GM12878 (cell line): Measurements from ENCODE around the gene CCHCR1. TPM values are rescaled to one million over a fixed set of nuclear protein-coding genes. Genes with fewer than 3 reads are reported as not detected.

ENCODE experiments used
- ATAC-seq: fragments of 200-7000 bp; cut with Tn5 transposase; 3 replicates; pipeline ENCODE4 v1.9.1; 2020; ENCODE audit warnings: mild to moderate bottlenecking, moderate library complexity
- BruUV-seq: library from RNA; stranded (reverse); fragments of 400-500 nt; replicated peaks from 2 replicates; lab custom pipeline; 2021; lab: Mats Ljungman, UMichigan
- CTCF ChIA-PET: fragments of 300-600 bp; sonication (Branson Sonifier 250); formaldehyde crosslinking; extraction: SDS; loops from one replicate; lab custom pipeline; 2021; ENCODE audit warnings: inconsistent platforms; lab: Yijun Ruan, JAX
- POLR2A ChIA-PET: fragments of 350-600 bp; formaldehyde crosslinking; extraction: SDS; loops from one replicate; lab custom pipeline; 2021; ENCODE audit warnings: inconsistent platforms; lab: Charles Lee
- RAD21 ChIA-PET: fragments of 300-600 bp; sonication (Branson Sonifier 250); formaldehyde crosslinking; loops from one replicate; lab custom pipeline; 2023; ENCODE audit warnings: antibody characterized with exemption; ENCODE audit not compliant: unreplicated experiment; lab: Charles Lee
- SMC1A ChIA-PET: fragments of 300-600 bp; sonication (Branson Sonifier 250); formaldehyde crosslinking; loops from one replicate; lab custom pipeline; 2023; ENCODE audit not compliant: unreplicated experiment, uncharacterized antibody; lab: Charles Lee
- DNase-seq: peaks from one replicate; pipeline ENCODE4 v3.0.0-alpha.2; 2011; ENCODE audit warnings: low read depth, low spot score
- FAIRE-seq: peaks from 3 replicates; lab custom pipeline; 2011; peaks lifted over from hg19 to GRCh38; lab: Jason Lieb, UNC
- H2AFZ ChIP-seq: 2 replicates; pipeline ENCODE4 v1.6.0; 2011; ENCODE audit warnings: low read depth, low read length, control low read depth; ENCODE audit not compliant: control insufficient read depth
- H3K27ac ChIP-seq: 2 replicates; pipeline ENCODE4 v1.5.1; 2011; ENCODE audit warnings: control low read depth; ENCODE audit not compliant: control insufficient read depth, insufficient read depth
- H3K27me3 ChIP-seq, 2 experiments: replicated peaks in 1 of 2; 2 replicates each; pipeline versions ENCODE4 v1.6.0 to v1.6.1; 2011; ENCODE audit warnings: low read length in 1 of 2; ENCODE audit not compliant: control insufficient read depth in 2 of 2, insufficient read depth in 2 of 2
- H3K36me3 ChIP-seq, 2 experiments: 2 replicates each; pipeline ENCODE4 v1.5.1; 2011; ENCODE audit warnings: low read length in 1 of 2; ENCODE audit not compliant: control insufficient read depth in 2 of 2, insufficient read depth in 2 of 2
- H3K4me1 ChIP-seq: 2 replicates; pipeline ENCODE4 v1.6.1; 2011; ENCODE audit warnings: mild to moderate bottlenecking, low read length, moderate library complexity, mixed read lengths; ENCODE audit not compliant: control insufficient read depth, insufficient read depth
- H3K4me2 ChIP-seq: 2 replicates; pipeline ENCODE4 v1.6.0; 2011; ENCODE audit warnings: control low read depth; ENCODE audit not compliant: control insufficient read depth, insufficient read depth
- H3K4me3 ChIP-seq: fragments of 200-600 bp; sonication (generic); 2 replicates; pipeline ENCODE4 v1.5.1; 2016
- H3K79me2 ChIP-seq: 2 replicates; pipeline ENCODE4 v1.6.0; 2011; ENCODE audit warnings: low read length; ENCODE audit not compliant: control insufficient read depth, insufficient read depth
- H3K9ac ChIP-seq: 2 replicates; pipeline ENCODE4 v1.8.0; 2011; ENCODE audit warnings: low read length, control low read depth, mixed read lengths; ENCODE audit not compliant: control insufficient read depth, insufficient read depth
- H3K9me3 ChIP-seq: replicated peaks from 3 replicates; pipeline ENCODE4 v1.5.1; 2011; ENCODE audit warnings: mild to moderate bottlenecking, low read length; ENCODE audit not compliant: control insufficient read depth, insufficient read depth
- H4K20me1 ChIP-seq: 2 replicates; pipeline ENCODE4 v1.6.0; 2011; ENCODE audit not compliant: control insufficient read depth, insufficient read depth
- HDAC6 ChIP-seq: fragments of 200-600 bp; sonication (generic); IDR thresholded peaks from one replicate; pipeline ENCODE4 v1.8.0; 2017; ENCODE audit warnings: antibody characterized with exemption; ENCODE audit not compliant: unreplicated experiment
- LARP7 ChIP-seq: fragments of 450-650 bp; IDR thresholded peaks from 2 replicates; pipeline ENCODE4 v1.6.1; 2017; ENCODE audit warnings: mild to moderate bottlenecking
- MTA3 ChIP-seq: IDR thresholded peaks from 2 replicates; pipeline ENCODE4 v1.6.1; 2012; ENCODE audit warnings: low read length, inconsistent platforms, borderline replicate concordance
- RCOR1 ChIP-seq: conservative IDR thresholded peaks from 2 replicates; pipeline ENCODE4 v1.6.1; 2012; ENCODE audit warnings: low read depth, low read length, improper control_type of control experiment
- SPI1 ChIP-seq: IDR thresholded peaks from 2 replicates; pipeline ENCODE4 v1.6.1; 2011; ENCODE audit warnings: low read depth, mild to moderate bottlenecking, low read length, moderate library complexity, borderline replicate concordance; ENCODE audit not compliant: insufficient read depth
- WGBS: methylation state at CpG from one replicate; pipeline ENCODE4 v1.1.6; 2016; ENCODE audit warnings: low lambda C conversion rate; ENCODE audit not compliant: insufficient replicate concordance, insufficient coverage; ENCODE audit errors: missing lambda C conversion rate; 5-methylcytosine and 5-hydroxymethylcytosine counted together
- in situ Hi-C: fragments of 300-500 bp; cut with MboI; formaldehyde crosslinking; loops from 9 replicates; pipeline ENCODE4 v1.14.3; 2018; ENCODE audit warnings: mixed read lengths
- intact Hi-C: fragments of 100-400 bp; cut with micrococcal nuclease; formaldehyde crosslinking; loops from one replicate; pipeline ENCODE4 v1.14.2; 2022; ENCODE audit not compliant: unreplicated experiment
- polyA plus RNA-seq, 11 experiments: library from polyadenylated mRNA; depleted of rRNA in 4 of 11; unstranded in 6 of 11; stranded (reverse) in 5 of 11; fragments of >200 nt; fragmentation: Nextera tagmentation in 4 of 11; fragmentation: Illumina TruSeq in 1 of 11; extraction: Ambion mirVana in 4 of 11; extraction: Trizol in 1 of 11; gene quantifications; 1 replicate in 1 of 11; 2 replicates in 10 of 11; pipeline versions ENCODE4 v1.2.1 to v1.2.3, GENCODE V29; 2011 to 2016; ENCODE audit warnings: inconsistent platforms in 2 of 11, missing spikeins in 2 of 11, low read depth in 1 of 11
- total RNA-seq, 4 experiments: library from RNA; depleted of rRNA in 3 of 4; stranded (reverse); fragments of >200 nt in 3 of 4; fragmentation: Illumina TruSeq in 1 of 4; extraction: Trizol in 1 of 4; gene quantifications; 2 replicates each; pipeline versions ENCODE4 v1.2.1 to v1.2.3, GENCODE V29; 2013 to 2021
- TF ChIP-seq, protein P1 (sequence below): fragments of 450-650 bp; IDR thresholded peaks from 2 replicates; pipeline ENCODE4 v1.6.1; 2017; ENCODE audit warnings: borderline replicate concordance

CCHCR1 gene
- total and polyA plus RNA-seq, 10 of the 15 experiments (the other 5 are each of a cell fraction or from before 2014, with no cell fraction given), result 1.0 to 35.2 (median 24.7) TPM

DNA sequence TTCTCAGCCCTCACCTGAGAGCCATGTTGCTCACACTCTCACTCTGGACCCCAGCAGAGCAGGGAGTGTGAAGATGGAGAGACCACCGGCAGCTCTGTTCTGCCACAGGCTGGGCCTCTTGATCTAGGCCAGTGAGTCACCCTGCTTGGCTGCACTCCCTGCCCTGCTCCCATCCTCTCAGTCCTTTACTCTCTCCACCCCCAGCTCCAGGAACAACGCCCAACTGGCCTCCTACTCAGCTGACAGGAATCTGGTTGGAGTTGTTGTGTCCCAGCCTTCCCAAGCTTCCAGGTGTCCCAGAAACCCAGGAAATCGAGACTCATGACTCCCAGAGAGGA is 43.1 kb downstream of the CCHCR1 start, which contains the start of gene PSORS1C1:
PSORS1C1 (plus strand) TSS at position 260 of the 338 bp plus-strand sequence. CDS start 14,833 bp downstream, outside the sequence.
- H3K27ac ChIP-seq, result no peak within 1 kb of the TSS
- no TSS peak for BruUV-seq
- ChIA-PET RAD21 (interaction anchor here (0.6 kb wide), 1 partner anchor 201 kb away, joined by 3 read pairs; no protein-coding TSS in a partner anchor), POLR2A (no interaction called here), CTCF (interaction anchor here (1.3 to 3.0 kb wide), 2 partner anchors 22 to 27 kb away, joined by 3 to 11 read pairs; no protein-coding TSS in a partner anchor), SMC1A (no interaction called here)
- H3K4me2 ChIP-seq, result no peak within 1 kb of the TSS
- H3K9ac ChIP-seq, result no peak within 1 kb of the TSS
- WGBS, result 21% methylated on average over 2 of the region's 3 CpGs
- DNase-seq (no peak), FAIRE-seq (no peak), ATAC-seq (no peak)
- no peaks in the 10 kb centered on the region for H3K4me1 ChIP-seq
- no peaks in the 10 kb centered on the region for H3K9me3 ChIP-seq
- H3K27me3 ChIP-seq, result peaks cover 3 to 4% of the 10 kb centered on the region in 2 experiments; a peak in 3 of 4 replicates
- no peaks in the 10 kb centered on the region for H3K36me3 ChIP-seq
- H4K20me1 ChIP-seq, result no peaks in the 10 kb centered on the region
- H3K4me3 ChIP-seq, result no peak within 1 kb of the TSS
- intact Hi-C loops, result no loop called here
- no peak within 1 kb of the TSS; the same call in 1 of the 2 replicates for H2AFZ ChIP-seq
- no peaks in the 10 kb centered on the region for H3K79me2 ChIP-seq
- in situ Hi-C loops, result no loop called here
- no peak for TF ChIP-seq RCOR1
- no peak for TF ChIP-seq SPI1
- no peak for TF ChIP-seq HDAC6
- TF ChIP-seq MTA3, result no peak
- TF ChIP-seq, protein P1, sequence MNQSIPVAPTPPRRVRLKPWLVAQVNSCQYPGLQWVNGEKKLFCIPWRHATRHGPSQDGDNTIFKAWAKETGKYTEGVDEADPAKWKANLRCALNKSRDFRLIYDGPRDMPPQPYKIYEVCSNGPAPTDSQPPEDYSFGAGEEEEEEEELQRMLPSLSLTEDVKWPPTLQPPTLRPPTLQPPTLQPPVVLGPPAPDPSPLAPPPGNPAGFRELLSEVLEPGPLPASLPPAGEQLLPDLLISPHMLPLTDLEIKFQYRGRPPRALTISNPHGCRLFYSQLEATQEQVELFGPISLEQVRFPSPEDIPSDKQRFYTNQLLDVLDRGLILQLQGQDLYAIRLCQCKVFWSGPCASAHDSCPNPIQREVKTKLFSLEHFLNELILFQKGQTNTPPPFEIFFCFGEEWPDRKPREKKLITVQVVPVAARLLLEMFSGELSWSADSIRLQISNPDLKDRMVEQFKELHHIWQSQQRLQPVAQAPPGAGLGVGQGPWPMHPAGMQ, result no peak
- no peak for TF ChIP-seq LARP7
